PC-9 (cell line): Measurements from ENCODE around the gene TGFB3. TPM values are rescaled to one million over a fixed set of nuclear protein-coding genes. Genes with fewer than 3 reads are reported as not detected.

Source experiments
- BruUV-seq: library from RNA; stranded (reverse); fragments of 400-500 nt; replicated peaks from 2 replicates; lab custom pipeline; 2021; lab: Mats Ljungman, UMichigan
- CTCF ChIA-PET: fragments of 300-600 bp; sonication (Branson Sonifier 250); formaldehyde crosslinking; loops from one replicate; lab custom pipeline; 2022; ENCODE audit warnings: antibody characterized with exemption; lab: Charles Lee
- POLR2A ChIA-PET: fragments of 300-600 bp; sonication (Branson Sonifier 250); formaldehyde crosslinking; loops from one replicate; lab custom pipeline; 2022; ENCODE audit warnings: antibody characterized with exemption; ENCODE audit not compliant: unreplicated experiment; lab: Charles Lee
- DNase-seq, 2 experiments: peaks; one replicate each; pipeline versions ENCODE4 v3.0.0 to v3.0.0-alpha.2; 2015 to 2022; ENCODE audit warnings: mixed read lengths in 1 of 2
- H2AFZ ChIP-seq: fragments of 200-600 bp; sonication (generic); 2 replicates; pipeline ENCODE4 v1.8.1; 2017; ENCODE audit warnings: antibody characterized with exemption
- H3F3A ChIP-seq: fragments of 200-600 bp; sonication (generic); 2 replicates; pipeline ENCODE4 v1.8.1; 2017; ENCODE audit warnings: antibody characterized with exemption, mild to moderate bottlenecking, low read depth; ENCODE audit not compliant: insufficient read depth
- H3K27ac ChIP-seq: fragments of 200-600 bp; sonication (generic); 2 replicates; pipeline ENCODE4 v1.6.1; 2016; ENCODE audit warnings: mixed run types
- H3K27me3 ChIP-seq: fragments of 200-600 bp; sonication (generic); 2 replicates; pipeline ENCODE4 v1.6.1; 2016; ENCODE audit warnings: low read depth, mixed run types; ENCODE audit not compliant: insufficient read depth
- H3K36me3 ChIP-seq: fragments of 200-600 bp; sonication (generic); 2 replicates; pipeline ENCODE4 v1.6.1; 2016; ENCODE audit warnings: low read depth, mixed run types
- H3K4me1 ChIP-seq: fragments of 200-600 bp; sonication (generic); replicated peaks from 2 replicates; pipeline ENCODE4 v1.6.1; 2016; ENCODE audit warnings: mixed run types; ENCODE audit not compliant: insufficient read depth
- H3K4me2 ChIP-seq: fragments of 200-600 bp; sonication (generic); 2 replicates; pipeline ENCODE4 v1.6.1; 2017; ENCODE audit warnings: mixed run types
- H3K4me3 ChIP-seq: fragments of 200-600 bp; sonication (generic); 2 replicates; pipeline ENCODE4 v1.6.1; 2016; ENCODE audit warnings: mixed run types
- H3K79me2 ChIP-seq: fragments of 200-600 bp; sonication (generic); 2 replicates; pipeline ENCODE4 v1.6.1; 2017; ENCODE audit warnings: low read depth, mixed run types
- H3K9me2 ChIP-seq: fragments of 200-600 bp; sonication (generic); 2 replicates; pipeline ENCODE4 v1.8.1; 2017; ENCODE audit warnings: mild to moderate bottlenecking; ENCODE audit not compliant: insufficient read depth
- H3K9me3 ChIP-seq: fragments of 200-600 bp; sonication (generic); 2 replicates; pipeline ENCODE4 v1.8.1; 2016; ENCODE audit warnings: low read depth; ENCODE audit not compliant: insufficient read depth
- H4K20me1 ChIP-seq: fragments of 200-600 bp; sonication (generic); 2 replicates; pipeline ENCODE4 v1.8.1; 2017; ENCODE audit not compliant: insufficient read depth
- CTCF ChIP-seq: fragments of 200-600 bp; sonication (generic); conservative IDR thresholded peaks from 2 replicates; pipeline ENCODE4 v1.6.1; 2017; ENCODE audit warnings: mixed run types, antibody characterized with exemption, mild to moderate bottlenecking, moderate library complexity
- EZH2 ChIP-seq: fragments of 200-600 bp; sonication (generic); IDR thresholded peaks from 2 replicates; pipeline ENCODE4 v1.8.0; 2017; ENCODE audit warnings: antibody characterized with exemption, low read depth
- intact Hi-C: fragments of 100-400 bp; cut with micrococcal nuclease; formaldehyde crosslinking; loops from one replicate; pipeline ENCODE4 v1.10.0; 2022; ENCODE audit not compliant: unreplicated experiment
- total RNA-seq: library from RNA; stranded (reverse); gene quantifications from 2 replicates; pipeline ENCODE4 v1.2.3, GENCODE V29; 2021

TGFB3 gene
- total RNA-seq, 1 experiment from 2014 or later: 2.8 TPM

- POLR2A ChIA-PET: no interaction called here
- H3K79me2 ChIP-seq: no peaks in the 10 kb centered on the region
- TF ChIP-seq CTCF: no peak
- TF ChIP-seq EZH2: no peak
- intact Hi-C loops: no loop called here
- H3K9me3 ChIP-seq: no peaks in the 10 kb centered on the region
- no peaks in the 10 kb centered on the region for H3K9me2 ChIP-seq
- no peaks in the 10 kb centered on the region for H3K27me3 ChIP-seq
- H4K20me1 ChIP-seq: no peaks in the 10 kb centered on the region
- H3K36me3 ChIP-seq: no peaks in the 10 kb centered on the region
- H3K4me1 ChIP-seq: no peaks in the 10 kb centered on the region
- no peak overlapping the region for H3K27ac ChIP-seq
- no peaks in the 10 kb centered on the region for H3F3A ChIP-seq
- DNase-seq: no peak
- H2AFZ ChIP-seq: no peak overlapping the region
- CTCF ChIA-PET: interaction anchor here (0.7 kb wide), 1 partner anchor 36 kb away, joined by 7 read pairs; no protein-coding TSS in a partner anchor
- H3K4me2 ChIP-seq: no peak overlapping the region
- H3K4me3 ChIP-seq: no peak overlapping the region
- BruUV-seq: no TSS peak
These were observed 35.0 kb downstream of the TGFB3 start for GRCh38 chr14:75946785-75947184.

GRCh38 chr14:75944607-75945241 lies 37.1 kb downstream of the TGFB3 start:
- H3F3A ChIP-seq: no peaks in the 10 kb centered on the region
- intact Hi-C loops: no loop called here
- H4K20me1 ChIP-seq: no peaks in the 10 kb centered on the region
- DNase-seq: no peak
- TF ChIP-seq CTCF (no peak), EZH2 (no peak)
- H3K4me3 ChIP-seq: no peak overlapping the region
- H3K27ac ChIP-seq: no peak overlapping the region
- no peaks in the 10 kb centered on the region for H3K27me3 ChIP-seq
- no peak overlapping the region for H2AFZ ChIP-seq
- no peaks in the 10 kb centered on the region for H3K9me2 ChIP-seq
- no peaks in the 10 kb centered on the region for H3K36me3 ChIP-seq
- H3K4me2 ChIP-seq: no peak overlapping the region
- no TSS peak for BruUV-seq
- no peaks in the 10 kb centered on the region for H3K79me2 ChIP-seq
- no peaks in the 10 kb centered on the region for H3K9me3 ChIP-seq
- CTCF ChIA-PET: no interaction called here
- POLR2A ChIA-PET: interaction anchor here (0.6 kb wide), 1 partner anchor 45 kb away, joined by 3 read pairs; no protein-coding TSS in a partner anchor
- no peaks in the 10 kb centered on the region for H3K4me1 ChIP-seq

GRCh38 chr14:75941030-75941429 lies 40.8 kb downstream of the TGFB3 start:
- Histone ChIP-seq H2AFZ (no peak overlapping the region), H3K4me2 (no peak overlapping the region), H3K27ac (no peak overlapping the region), H3K36me3 (no peaks in the 10 kb centered on the region), H3K9me3 (no peaks in the 10 kb centered on the region), H3K4me1 (no peaks in the 10 kb centered on the region), H4K20me1 (no peaks in the 10 kb centered on the region), H3K9me2 (no peaks in the 10 kb centered on the region), H3F3A (no peaks in the 10 kb centered on the region), H3K79me2 (no peaks in the 10 kb centered on the region), H3K4me3 (no peak overlapping the region), H3K27me3 (no peaks in the 10 kb centered on the region)
- BruUV-seq: no TSS peak
- no peak for TF ChIP-seq CTCF
- no peak for DNase-seq
- ChIA-PET POLR2A (interaction anchor here (0.7 kb wide), 1 partner anchor 7 kb away, joined by 35 read pairs; no protein-coding TSS in a partner anchor), CTCF (interaction anchor here (0.6 kb wide), 1 partner anchor 1581 kb away, joined by 3 read pairs; no protein-coding TSS in a partner anchor)
- intact Hi-C loops: no loop called here
